K562 (cell line): ENCODE measurements around the gene SLC2A9. TPM values are rescaled to one million over a fixed set of nuclear protein-coding genes. Genes with fewer than 3 reads are reported as not detected.

Source experiments
- ATAC-seq: fragments of 200-7000 bp; cut with Tn5 transposase; 3 replicates; pipeline ENCODE4 v1.9.1; 2020; ENCODE audit warnings: moderate library complexity
- BruUV-seq: library from RNA; stranded (reverse); fragments of 400-500 nt; replicated peaks from 2 replicates; lab custom pipeline; 2021; lab: Mats Ljungman, UMichigan
- CTCF ChIA-PET: fragments of 300-600 bp; formaldehyde crosslinking; extraction: SDS; loops from one replicate; lab custom pipeline; 2021; ENCODE audit warnings: low intra/inter-chr PET ratio; lab: Yijun Ruan, JAX
- POLR2A ChIA-PET: fragments of 300-600, 350-650 bp; sonication (Branson Sonifier 250); formaldehyde crosslinking; extraction: SDS; loops from one replicate; lab custom pipeline; 2021; ENCODE audit warnings: antibody characterized with exemption, inconsistent platforms; lab: Yijun Ruan, JAX
- DNase-seq, 4 experiments: peaks; one replicate each; pipeline versions ENCODE4 v3.0.0 to v3.0.0-alpha.2; 2011 to 2018; ENCODE audit warnings: low spot score in 3 of 4, mixed read lengths in 3 of 4; ENCODE audit errors: extremely low read depth in 1 of 4
- FAIRE-seq: peaks from 2 replicates; lab custom pipeline; 2011; peaks lifted over from hg19 to GRCh38; lab: Jason Lieb, UNC
- H2AFZ ChIP-seq: 2 replicates; pipeline ENCODE4 v1.6.0; 2011; ENCODE audit warnings: low read depth, low read length, control low read depth, inconsistent platforms
- H3K27ac ChIP-seq: fragments of 200-600 bp; 3 replicates; pipeline ENCODE4 v1.8.0; 2011; ENCODE audit warnings: low read depth, mild to moderate bottlenecking, control low read depth, inconsistent platforms, low read length, moderate library complexity, mixed read lengths; ENCODE audit errors: extremely low read depth
- H3K27me3 ChIP-seq, 2 experiments: fragments of 300-600 bp in 1 of 2; 2 replicates in 1 of 2; 3 replicates in 1 of 2; pipeline versions ENCODE4 v1.6.0 to v1.8.0; 2011; ENCODE audit warnings: inconsistent platforms in 2 of 2, low read length in 2 of 2, mild to moderate bottlenecking in 1 of 2, mixed read lengths in 1 of 2, moderate library complexity in 1 of 2; ENCODE audit not compliant: control insufficient read depth in 2 of 2, insufficient read depth in 2 of 2
- H3K36me3 ChIP-seq: fragments of 300-600 bp; 3 replicates; pipeline ENCODE4 v1.8.0; 2011; ENCODE audit warnings: mild to moderate bottlenecking, low read length, inconsistent platforms; ENCODE audit not compliant: control insufficient read depth, insufficient read depth
- H3K4me1 ChIP-seq, 2 experiments: fragments of 200-600 bp in 1 of 2; replicated peaks in 1 of 2; 2 replicates in 1 of 2; 3 replicates in 1 of 2; pipeline versions ENCODE4 v1.5.1 to v1.8.0; 2011; ENCODE audit warnings: inconsistent platforms in 2 of 2, low read length in 2 of 2, mild to moderate bottlenecking in 1 of 2, mixed read lengths in 1 of 2, moderate library complexity in 1 of 2; ENCODE audit not compliant: control insufficient read depth in 2 of 2, insufficient read depth in 2 of 2
- H3K4me2 ChIP-seq: 2 replicates; pipeline ENCODE4 v1.6.1; 2011; ENCODE audit warnings: low read length, control low read depth, inconsistent platforms, mixed read lengths; ENCODE audit not compliant: insufficient read depth
- H3K4me3 ChIP-seq: fragments of 200-600 bp; sonication (generic), shearing (Covaris generic); 2 replicates; pipeline ENCODE4 v1.5.1; 2016; ENCODE audit warnings: control low read depth, inconsistent platforms
- H3K79me2 ChIP-seq: fragments of 200-600 bp; 3 replicates; pipeline ENCODE4 v1.8.0; 2011; ENCODE audit warnings: low read length, inconsistent platforms; ENCODE audit not compliant: control insufficient read depth, insufficient read depth
- H3K9ac ChIP-seq, 2 experiments: 2 replicates each; pipeline versions ENCODE4 v1.6.0 to v1.6.1; 2011; ENCODE audit warnings: low read depth in 2 of 2, low read length in 2 of 2, control low read depth in 1 of 2, inconsistent platforms in 1 of 2, mild to moderate bottlenecking in 1 of 2, mixed read lengths in 1 of 2; ENCODE audit not compliant: insufficient read depth in 1 of 2
- H3K9me1 ChIP-seq: one replicate; pipeline ENCODE4 v1.6.0; 2011; ENCODE audit warnings: inconsistent platforms, mild to moderate bottlenecking, low read length, moderate library complexity; ENCODE audit not compliant: control insufficient read depth, insufficient read depth
- H3K9me3 ChIP-seq: replicated peaks from 2 replicates; pipeline ENCODE4 v1.5.1; 2011; ENCODE audit warnings: low read depth, low read length, inconsistent platforms; ENCODE audit not compliant: control insufficient read depth, insufficient read depth
- H4K20me1 ChIP-seq: replicated peaks from 2 replicates; pipeline ENCODE4 v1.6.1; 2011; ENCODE audit warnings: low read length, inconsistent platforms, mixed read lengths; ENCODE audit not compliant: control insufficient read depth, insufficient read depth
- FIP1L1 ChIP-seq: fragments of 200-400 bp; formaldehyde crosslinking; IDR thresholded peaks from 2 replicates; pipeline ENCODE4 v1.6.1; 2018; ENCODE audit warnings: mild to moderate bottlenecking, low read depth, low read length; ENCODE audit not compliant: poor library complexity, severe bottlenecking
- NFIC ChIP-seq: fragments of 450-650 bp; IDR thresholded peaks from 2 replicates; pipeline ENCODE4 v1.6.1; 2017; ENCODE audit warnings: mild to moderate bottlenecking, inconsistent platforms
- NFIX ChIP-seq: fragments of 250-450 bp; sonication (Bioruptor Pico); IDR thresholded peaks from 2 replicates; pipeline ENCODE4 v1.4.0; 2020; ENCODE audit warnings: low read depth, mild to moderate bottlenecking, moderate library complexity
- RBM39 ChIP-seq: fragments of 200-400 bp; formaldehyde crosslinking; optimal IDR thresholded peaks from 2 replicates; pipeline ENCODE3; 2018; ENCODE audit warnings: low read depth, low read length
- SMAD4 ChIP-seq: fragments of 250-450 bp; sonication (Bioruptor Pico); conservative IDR thresholded peaks from 2 replicates; pipeline ENCODE4 v1.8.0; 2021; ENCODE audit warnings: inconsistent platforms, mild to moderate bottlenecking, moderate library complexity
- TFAP4 ChIP-seq: sonication (generic); formaldehyde crosslinking; IDR thresholded peaks from 2 replicates; pipeline ENCODE4 v1.8.0; 2022; ENCODE audit warnings: missing genetic modification reagents, mild to moderate bottlenecking, moderate library complexity, borderline replicate concordance
- ZBTB12 ChIP-seq: fragments of 250-450 bp; sonication (Bioruptor Pico); IDR thresholded peaks from 2 replicates; pipeline ENCODE4 v1.4.0; 2020
- ZKSCAN3 ChIP-seq: fragments of 250-450 bp; sonication (Bioruptor Pico); IDR thresholded peaks from 2 replicates; pipeline ENCODE4 v1.4.0; 2020
- ZNF717 ChIP-seq: fragments of 250-450 bp; sonication (Bioruptor Pico); IDR thresholded peaks from 2 replicates; pipeline ENCODE4 v1.5.0; 2021
- WGBS: fragments of 100-300 bp; shearing (Covaris generic); methylation state at CpG from one replicate; pipeline ENCODE4 v1.1.6; 2016; ENCODE audit warnings: low coverage, mixed read lengths; ENCODE audit not compliant: insufficient coverage; ENCODE audit errors: missing lambda C conversion rate; 5-methylcytosine and 5-hydroxymethylcytosine counted together
- in situ Hi-C: fragments of 300-500 bp; cut with MboI; formaldehyde crosslinking; loops from 4 replicates; pipeline ENCODE4 v1.15.0; 2018; ENCODE audit warnings: inconsistent platforms, mixed read lengths
- intact Hi-C: fragments of 100-400 bp; cut with micrococcal nuclease; formaldehyde crosslinking; loops from 2 replicates; pipeline ENCODE4 v1.14.2; 2022
- polyA plus RNA-seq, 8 experiments: library from polyadenylated mRNA; depleted of rRNA in 4 of 8; stranded (reverse) in 5 of 8; unstranded in 3 of 8; fragments of >200 nt; fragmentation: Nextera tagmentation in 2 of 8; fragmentation: Illumina TruSeq in 1 of 8; extraction: Ambion mirVana in 2 of 8; extraction: Trizol in 1 of 8; gene quantifications; 2 replicates each; pipeline versions ENCODE4 v1.2.1 to v1.2.3, GENCODE V29; 2011 to 2014; ENCODE audit warnings: inconsistent platforms in 1 of 8, missing spikeins in 1 of 8
- total RNA-seq, 7 experiments: library from RNA; depleted of rRNA in 6 of 7; stranded (reverse); fragments of >200 nt in 6 of 7; fragmentation: Illumina TruSeq in 2 of 7; extraction: Trizol in 2 of 7; gene quantifications; 2 replicates each; pipeline versions ENCODE4 v1.2.1 to v1.2.3, GENCODE V29; 2011 to 2021; ENCODE audit warnings: low replicate concordance in 1 of 7

The SLC2A9 gene
- total and polyA plus RNA-seq, 9 of the 15 experiments (the other 6 are each of a cell fraction or from before 2014, with no cell fraction given), result 0.15 to 1.9 (median 0.76) TPM

- no peak for TF ChIP-seq ZBTB12
- TF ChIP-seq ZKSCAN3 (CRISPR knock-in tag), result no peak
- TF ChIP-seq TFAP4 (CRISPR knock-in tag), result no peak
These were observed 15.6 kb upstream of the SLC2A9 start (continued) for GRCh38 chr4:10036807-10037342.

GRCh38 chr4:10035130-10035529, 13.8 kb upstream of the SLC2A9 start:
- Histone ChIP-seq H3K27me3 (peaks cover 18 to 57% of the 10 kb centered on the region in 2 experiments; a peak in 4 of 5 replicates), H3K27ac (no peak overlapping the region), H3K9ac (no peak overlapping the region), H3K9me3 (no peaks in the 10 kb centered on the region), H3K4me2 (no peak overlapping the region), H3K4me1 (peaks cover 7 to 14% of the 10 kb centered on the region in 2 experiments; a peak in 4 of 5 replicates), H3K4me3 (no peak overlapping the region), H4K20me1 (no peaks in the 10 kb centered on the region; the same call in 1 of the 2 replicates), H3K79me2 (no peaks in the 10 kb centered on the region), H3K9me1 (no peaks in the 10 kb centered on the region), H3K36me3 (no peaks in the 10 kb centered on the region), H2AFZ (no peak overlapping the region)
- ChIA-PET CTCF (no interaction called here), POLR2A (no interaction called here)
- ATAC-seq, result no peak
- no peak for DNase-seq
- intact Hi-C loops, result no loop called here
- 3% methylated on average over 6 of the region's 6 CpGs for WGBS
- TF ChIP-seq NFIC, result peak; percentile 92
- no peak for TF ChIP-seq SMAD4
- TF ChIP-seq NFIX (CRISPR knock-in tag), result peak; percentile 62
- TF ChIP-seq ZNF717 (CRISPR knock-in tag), result no peak
- TF ChIP-seq RBM39, result no peak
- TF ChIP-seq FIP1L1, result no peak
- no TSS peak for BruUV-seq
- in situ Hi-C loops, result no loop called here
- no peak for FAIRE-seq
